Pancreas (tissue), 10 donors: ENCODE results near the gene SERGEF. TPM values are rescaled to one million over a fixed set of nuclear protein-coding genes. Genes with fewer than 3 reads are reported as not detected.

Source experiments
- ATAC-seq, 4 donors: fragments of 200-7000 bp; cut with Tn5 transposase; one replicate each; pipeline versions ENCODE4 v1.8.0 to v1.9.1; 2020; ENCODE audit warnings: mild to moderate bottlenecking in 4 of 4, moderate library complexity in 4 of 4
- DNase-seq, 6 donors: peaks; one replicate each; pipeline ENCODE4 v3.0.0-alpha.2; 2020
- FAIRE-seq: peaks from 2 replicates; lab custom pipeline; 2012; peaks lifted over from hg19 to GRCh38; lab: Jason Lieb, UNC
- H3K27ac ChIP-seq, 4 donors: fragments of 200-600 bp; sonication (generic); 1 replicate in 3 of 4; 2 replicates in 1 of 4; pipeline versions ENCODE4 v1.5.0 to v1.8.0; 2020
- H3K27me3 ChIP-seq, 4 donors: fragments of 200-600 bp; one replicate each; pipeline ENCODE4 v1.8.0; 2021
- H3K36me3 ChIP-seq, 3 donors: fragments of 200-600 bp; sonication (generic) in 1 of 3; one replicate each; pipeline versions ENCODE4 v1.5.0 to v1.8.0; 2020 to 2021
- H3K4me1 ChIP-seq, 3 donors: fragments of 200-600 bp; one replicate each; pipeline ENCODE4 v1.8.0; 2021
- H3K4me3 ChIP-seq, 4 donors: fragments of 200-600 bp; sonication (generic) in 2 of 4; one replicate each; pipeline versions ENCODE4 v1.5.0 to v1.8.0; 2020 to 2021
- H3K9me3 ChIP-seq, 4 donors: fragments of 200-600 bp; one replicate each; pipeline ENCODE4 v1.8.0; 2021
- WGBS, 2 donors: extraction: QIAGEN DNeasy Blood & Tissue Kit; methylation state at CpG; one replicate each; pipeline ENCODE4 v1.1.7; 2013; 5-methylcytosine and 5-hydroxymethylcytosine counted together
- intact Hi-C, 3 donors: fragments of 100-400 bp; cut with DNase I; formaldehyde crosslinking; loops; one replicate each; pipeline versions ENCODE4 v1.11.1 to v1.14.2; 2022
- polyA plus RNA-seq, 2 donors: library from polyadenylated mRNA; stranded (reverse); fragments of 200-250 nt; gene quantifications; one replicate each; pipeline ENCODE4 v1.2.3, GENCODE V29; 2013
- total RNA-seq, 6 donors: library from RNA; stranded (reverse); fragmentation: NEBNext Ultra II Directional in 4 of 6; extraction: Animal tissue kit (Norgen Biotek cat#: 25700) in 4 of 6; gene quantifications; one replicate each; pipeline versions ENCODE4 v1.2.1 to v1.2.4, GENCODE V29; 2021 to 2023
- TF ChIP-seq, protein P1 (sequence below), 4 donors: fragments of 200-600 bp; sonication (generic) in 3 of 4; IDR thresholded peaks; one replicate each; pipeline versions ENCODE4 v1.5.0 to v1.8.0; 2021; ENCODE audit warnings: antibody characterized with exemption in 4 of 4
- donor health status: healthy with polysubstance abuse.
- donor health status: DM: no; HTN: no; CAD: no; lungs with moderate emphysema.
- donor health status: DM: no; HTN: no; CAD: no.
- donor health status: control.
- donor health status: control.
- donor health status: Bipolar disorder and iron deficiency.
- donor health status: DM: yes; HTN: yes; CAD: no.
- donor health status: DM: no; HTN: no; CAD: no.
- donor health status: DM: no; HTN: no; CAD: no.
- donor health status: DM: yes; HTN: yes; CAD: no.

The SERGEF gene
- total and polyA plus RNA-seq, 8 donors, result 17.8 to 101 (median 24.5) TPM

DNA sequence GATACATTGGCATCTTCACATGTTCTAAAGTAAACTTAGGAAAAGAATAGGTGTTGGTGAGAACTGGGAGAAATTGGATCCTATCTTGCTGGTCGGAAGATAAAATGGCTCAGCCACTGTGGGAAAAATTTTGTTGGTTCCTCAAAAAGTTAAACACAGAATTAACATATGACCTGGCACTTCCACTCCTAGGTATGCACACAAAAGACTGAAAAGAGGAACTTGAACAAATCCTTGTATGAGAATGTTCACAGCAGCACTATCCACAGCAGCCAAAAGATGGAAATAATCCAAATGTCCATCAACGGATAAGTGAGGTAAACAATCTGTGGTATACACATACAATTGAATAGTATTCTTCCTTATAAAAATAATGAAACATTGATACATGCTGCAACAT, 38.0 kb upstream of the SERGEF start:
- DNase-seq (no peak), ATAC-seq (no peak), FAIRE-seq (no peak)
- H3K4me1 ChIP-seq, result no peaks in the 10 kb centered on the region
- 26 to 29% methylated on average over 2 of the region's 2 CpGs for WGBS, 2 donors
- H3K27ac ChIP-seq, result no peak overlapping the region
- no peaks in the 10 kb centered on the region for H3K9me3 ChIP-seq
- H3K36me3 ChIP-seq, result no peaks in the 10 kb centered on the region
- no peak overlapping the region for H3K4me3 ChIP-seq
- intact Hi-C loops, result no loop called here
- peaks cover 0 to 3% (median 0%) of the 10 kb centered on the region in 4 donors for H3K27me3 ChIP-seq
- TF ChIP-seq, protein P1, sequence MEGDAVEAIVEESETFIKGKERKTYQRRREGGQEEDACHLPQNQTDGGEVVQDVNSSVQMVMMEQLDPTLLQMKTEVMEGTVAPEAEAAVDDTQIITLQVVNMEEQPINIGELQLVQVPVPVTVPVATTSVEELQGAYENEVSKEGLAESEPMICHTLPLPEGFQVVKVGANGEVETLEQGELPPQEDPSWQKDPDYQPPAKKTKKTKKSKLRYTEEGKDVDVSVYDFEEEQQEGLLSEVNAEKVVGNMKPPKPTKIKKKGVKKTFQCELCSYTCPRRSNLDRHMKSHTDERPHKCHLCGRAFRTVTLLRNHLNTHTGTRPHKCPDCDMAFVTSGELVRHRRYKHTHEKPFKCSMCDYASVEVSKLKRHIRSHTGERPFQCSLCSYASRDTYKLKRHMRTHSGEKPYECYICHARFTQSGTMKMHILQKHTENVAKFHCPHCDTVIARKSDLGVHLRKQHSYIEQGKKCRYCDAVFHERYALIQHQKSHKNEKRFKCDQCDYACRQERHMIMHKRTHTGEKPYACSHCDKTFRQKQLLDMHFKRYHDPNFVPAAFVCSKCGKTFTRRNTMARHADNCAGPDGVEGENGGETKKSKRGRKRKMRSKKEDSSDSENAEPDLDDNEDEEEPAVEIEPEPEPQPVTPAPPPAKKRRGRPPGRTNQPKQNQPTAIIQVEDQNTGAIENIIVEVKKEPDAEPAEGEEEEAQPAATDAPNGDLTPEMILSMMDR (IDR thresholded peaks at IDR 0.05), result no peak

DNA sequence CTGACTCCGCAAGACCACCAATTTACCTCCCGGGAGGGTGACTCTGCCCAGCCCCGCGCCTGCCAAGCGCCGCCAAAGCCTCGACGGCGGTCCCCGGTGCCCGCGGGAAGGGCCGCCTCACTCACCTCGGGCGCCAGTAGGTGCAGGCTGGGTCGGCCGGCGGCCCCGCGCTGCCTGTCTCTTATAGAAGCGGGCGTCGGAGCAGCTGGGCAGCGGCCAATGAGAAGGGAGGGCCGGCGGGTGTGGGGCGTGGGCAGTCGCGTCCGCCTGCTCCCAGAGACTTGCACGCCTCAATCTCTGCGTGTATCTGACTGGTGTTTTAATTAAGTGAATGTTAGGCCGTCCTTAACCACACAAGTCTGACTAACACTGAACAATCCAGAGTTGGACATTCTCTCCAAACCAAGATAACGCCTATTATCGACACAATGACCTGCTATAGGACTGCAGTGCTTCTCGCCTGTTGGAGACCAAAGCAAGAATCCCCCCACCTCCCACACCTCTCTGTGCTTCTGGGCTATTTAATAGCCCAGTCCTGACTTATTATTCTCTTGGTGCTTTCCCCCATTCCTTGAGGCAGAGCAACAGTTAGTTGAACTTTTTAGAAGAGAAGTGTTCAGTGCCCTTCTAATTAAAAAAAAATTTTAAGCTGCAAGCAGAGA, 33.4 kb upstream of the SERGEF start, which contains the start of gene TPH1:
Gene TPH1, minus strand, starts transcription at position 154 of the 662 bp plus-strand sequence. CDS start 5,507 bp downstream, outside the sequence.
- ATAC-seq (peak; percentile 87 to 98 (median 93)), DNase-seq (peak; percentile 40 to 83 (median 58)), FAIRE-seq (no peak)
- H3K36me3 ChIP-seq, result no peaks in the 10 kb centered on the region
- WGBS, 2 donors, result 5 to 6% methylated on average over 36 of the region's 36 CpGs
- H3K27ac ChIP-seq, result no peak within 1 kb of the TSS
- no peaks in the 10 kb centered on the region for H3K9me3 ChIP-seq
- intact Hi-C loops, result no loop called here
- H3K4me3 ChIP-seq, result peak within 1 kb of the TSS in 1 of 4 donors; percentile 5
- H3K4me1 ChIP-seq, result no peaks in the 10 kb centered on the region
- TF ChIP-seq, protein P1 (IDR thresholded peaks at IDR 0.05), result no peak
- H3K27me3 ChIP-seq, result peaks cover 0 to 3% (median 0%) of the 10 kb centered on the region in 4 donors

DNA sequence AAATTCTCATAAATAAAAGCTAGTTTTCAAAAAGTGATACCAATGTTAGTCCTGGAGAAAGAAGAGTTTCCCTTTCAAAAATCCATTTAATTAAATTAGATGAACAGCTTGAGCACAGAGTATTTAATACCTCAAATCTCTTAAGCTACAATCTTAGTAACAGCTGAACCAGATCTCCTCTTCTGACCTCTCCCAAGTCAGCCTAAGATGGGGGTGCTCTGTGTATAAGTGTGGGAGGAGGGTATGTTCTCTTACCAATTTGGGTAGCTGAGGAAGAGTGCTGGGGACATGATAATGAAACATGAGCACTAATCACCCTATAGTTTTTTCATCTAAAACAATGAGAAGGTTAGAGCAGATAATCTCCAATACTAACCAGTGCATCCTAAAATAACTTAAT, 23.6 kb upstream of the SERGEF start:
- intact Hi-C loops, result no loop called here
- Histone ChIP-seq H3K4me3 (no peak overlapping the region), H3K27me3 (no peaks in the 10 kb centered on the region), H3K27ac (no peak overlapping the region), H3K4me1 (no peaks in the 10 kb centered on the region), H3K36me3 (no peaks in the 10 kb centered on the region), H3K9me3 (no peaks in the 10 kb centered on the region)
- TF ChIP-seq, protein P1 (IDR thresholded peaks at IDR 0.05), result no peak
- ATAC-seq, result no peak
- DNase-seq, result no peak
- no peak for FAIRE-seq

DNA sequence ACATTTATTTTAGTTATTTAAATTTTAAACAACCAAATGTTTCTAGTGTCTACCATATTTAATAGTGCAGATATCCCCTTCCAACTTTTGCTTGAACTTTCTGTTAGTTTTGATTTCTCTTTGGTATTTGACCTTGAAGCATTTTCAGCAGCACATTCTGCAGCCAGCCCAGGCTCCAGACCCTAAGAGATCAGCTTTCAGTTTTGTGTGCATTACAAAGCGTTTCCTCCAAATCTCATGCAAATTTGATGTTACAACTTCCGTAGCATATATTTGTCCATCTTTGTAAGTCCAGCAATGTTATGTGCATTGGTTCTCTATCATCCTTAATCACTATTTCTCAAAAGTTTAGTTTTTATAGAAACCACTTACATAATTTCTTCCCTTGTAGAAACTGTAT, 14.6 kb upstream of the SERGEF start:
- no peaks in the 10 kb centered on the region for H3K9me3 ChIP-seq
- intact Hi-C loops, result no loop called here
- no peaks in the 10 kb centered on the region for H3K4me1 ChIP-seq
- no peaks in the 10 kb centered on the region for H3K36me3 ChIP-seq
- no peak overlapping the region for H3K4me3 ChIP-seq
- DNase-seq (no peak), FAIRE-seq (no peak), ATAC-seq (no peak)
- no peak overlapping the region for H3K27ac ChIP-seq
- TF ChIP-seq, protein P1 (IDR thresholded peaks at IDR 0.05), result no peak
- H3K27me3 ChIP-seq, result no peaks in the 10 kb centered on the region
- 86 to 87% methylated on average over 2 of the region's 2 CpGs for WGBS, 2 donors

DNA sequence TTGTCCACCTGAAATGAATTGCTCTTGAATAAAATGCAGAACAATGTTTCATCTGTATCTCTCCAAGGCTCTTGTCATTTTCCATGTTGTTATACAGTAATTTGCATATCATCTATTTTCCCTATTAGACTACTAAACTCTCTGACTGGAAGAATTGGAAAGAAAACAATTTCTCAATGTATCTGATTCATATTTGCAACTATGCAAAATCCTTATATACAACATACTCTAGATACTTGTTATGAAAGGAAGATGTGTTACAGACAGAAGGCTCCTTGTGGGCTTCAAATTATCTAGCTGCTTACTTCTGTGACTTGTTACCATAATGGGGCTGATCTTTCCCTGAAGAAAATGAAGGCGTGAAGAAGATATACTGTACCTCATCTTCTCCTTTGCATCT, 9.6 kb upstream of the SERGEF start:
- no peaks in the 10 kb centered on the region for H3K4me1 ChIP-seq
- no peak for ATAC-seq
- no peaks in the 10 kb centered on the region for H3K36me3 ChIP-seq
- TF ChIP-seq, protein P1 (IDR thresholded peaks at IDR 0.05), result no peak
- H3K27ac ChIP-seq, result no peak overlapping the region
- no peaks in the 10 kb centered on the region for H3K27me3 ChIP-seq
- no peak for FAIRE-seq
- intact Hi-C loops, result no loop called here
- WGBS, 2 donors, result 76 to 82% methylated on average over 1 of the region's 1 CpG
- no peaks in the 10 kb centered on the region for H3K9me3 ChIP-seq
- DNase-seq, result no peak
- no peak overlapping the region for H3K4me3 ChIP-seq
